GM21786 (cell line): ENCODE measurements around the gene CPA2.
"Not testable (repeated sequence)": the region's sequence is repeated elsewhere in the genome, so short reads cannot be mapped to it uniquely, and the experiment has no call there.

Experiments
- ATAC-seq: cut with Tn5 transposase; IDR thresholded peaks from one replicate; pipeline ENCODE4 v1.9.1; 2021; ENCODE audit not compliant: unreplicated experiment

The CPA2 gene

GRCh38 chr7:130304878-130305277 is 38.2 kb downstream of the CPA2 start:
- no peak for ATAC-seq

DNA sequence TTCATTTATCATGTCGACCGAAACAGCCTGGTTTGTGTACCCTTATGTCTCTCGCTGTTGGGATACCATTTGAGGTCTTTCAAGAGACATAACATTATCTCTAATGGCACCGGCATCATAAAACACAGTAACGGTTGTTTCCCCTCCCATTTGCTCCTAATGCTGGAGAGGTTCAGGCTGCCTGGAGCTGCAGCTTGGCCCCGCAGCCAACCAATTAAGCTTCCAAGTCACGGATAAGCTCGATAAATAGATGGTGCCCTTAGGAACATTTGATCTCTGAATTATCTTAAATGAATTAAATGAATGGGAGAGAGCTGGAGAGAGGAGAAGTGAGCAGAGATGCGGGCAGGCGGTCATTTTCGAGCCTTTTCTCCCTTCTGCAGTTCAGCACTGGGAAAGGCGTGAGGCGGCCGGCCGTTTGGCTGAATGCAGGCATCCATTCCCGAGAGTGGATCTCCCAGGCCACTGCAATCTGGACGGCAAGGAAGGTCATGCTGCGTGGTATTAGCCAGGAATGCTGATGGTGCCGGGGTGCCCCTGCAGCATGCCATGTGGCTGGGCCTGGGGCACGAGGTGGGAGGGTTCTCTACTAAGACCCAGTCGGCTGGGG is 38.9 kb downstream of the CPA2 start:
- ATAC-seq = no peak

DNA sequence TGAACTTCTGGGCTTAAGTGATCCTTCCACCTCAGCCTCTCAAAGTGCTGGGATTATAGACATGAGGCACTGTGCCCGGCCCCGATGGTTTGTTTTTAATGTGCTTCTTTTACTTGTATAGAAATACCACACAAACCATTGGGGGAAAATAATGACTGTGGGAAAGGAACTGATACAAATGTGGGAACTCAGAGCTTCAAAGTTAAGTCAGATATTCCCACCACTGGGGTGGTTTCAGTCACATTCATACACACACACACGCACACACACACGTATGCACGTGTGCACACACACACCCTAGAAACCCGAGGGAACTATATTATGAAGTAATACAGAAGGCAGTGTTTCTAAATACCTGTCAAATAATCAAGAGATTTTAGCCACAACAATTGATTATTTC is 43.3 kb downstream of the CPA2 start:
- no peak for ATAC-seq

DNA sequence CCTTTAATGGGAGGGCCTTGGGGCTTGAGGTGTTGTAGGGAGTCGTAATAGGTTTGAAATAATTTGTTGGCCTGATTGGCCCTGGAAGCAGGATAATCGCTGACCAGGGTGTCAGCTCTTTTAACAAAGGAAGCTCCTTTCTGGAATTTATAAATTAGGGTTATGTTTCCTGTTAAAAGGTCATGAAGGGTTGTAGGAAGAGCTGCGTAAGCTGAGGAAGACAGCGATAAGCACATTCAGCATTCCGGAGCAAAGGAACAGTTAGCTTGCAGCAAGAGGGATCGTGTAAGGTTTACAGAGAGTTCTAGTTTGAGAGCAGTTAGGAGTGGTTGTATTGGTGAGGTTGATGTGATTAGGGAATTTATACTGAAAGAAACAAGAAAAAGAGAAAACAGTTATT is 47.6 kb downstream of the CPA2 start:
- ATAC-seq = no peak

- ATAC-seq = no peak
Measured at GRCh38 chr7:130319541-130319940, 52.9 kb downstream of the CPA2 start.

GRCh38 chr7:130321542-130322229 is 55.0 kb downstream of the CPA2 start:
- not testable (repeated sequence) for ATAC-seq

GRCh38 chr7:130322615-130323014 is 56.0 kb downstream of the CPA2 start:
- ATAC-seq = no peak

DNA sequence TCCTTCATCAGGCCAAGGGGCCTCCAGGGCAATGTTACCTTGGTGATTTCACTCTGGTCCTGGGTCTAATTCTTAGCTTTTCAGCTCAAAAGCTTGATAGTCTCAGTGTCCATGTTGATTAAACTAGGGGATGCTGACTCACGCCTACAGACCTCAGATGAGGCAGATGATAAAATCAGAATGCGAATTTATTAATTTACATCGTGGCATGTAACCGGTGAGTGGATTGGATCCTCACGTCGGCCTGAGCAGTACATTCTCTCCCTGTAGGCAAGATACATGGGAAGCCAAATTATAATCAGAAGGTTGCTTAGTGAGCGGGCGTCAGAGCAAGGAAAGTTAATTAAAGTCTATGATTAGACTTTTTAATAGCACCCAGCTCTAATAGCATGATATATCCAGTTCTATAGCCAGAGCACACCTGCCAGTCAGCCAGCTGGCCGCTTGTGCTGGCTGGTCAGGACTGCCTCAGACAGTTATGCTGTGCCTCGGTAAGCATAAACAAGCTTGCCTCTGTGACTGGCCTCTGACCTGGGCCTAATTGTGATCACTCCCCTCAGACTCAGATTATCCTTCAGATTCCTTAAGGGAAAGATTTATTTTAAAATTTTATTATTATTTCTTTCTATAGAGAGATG is 57.8 kb downstream of the CPA2 start:
- ATAC-seq = no peak

DNA sequence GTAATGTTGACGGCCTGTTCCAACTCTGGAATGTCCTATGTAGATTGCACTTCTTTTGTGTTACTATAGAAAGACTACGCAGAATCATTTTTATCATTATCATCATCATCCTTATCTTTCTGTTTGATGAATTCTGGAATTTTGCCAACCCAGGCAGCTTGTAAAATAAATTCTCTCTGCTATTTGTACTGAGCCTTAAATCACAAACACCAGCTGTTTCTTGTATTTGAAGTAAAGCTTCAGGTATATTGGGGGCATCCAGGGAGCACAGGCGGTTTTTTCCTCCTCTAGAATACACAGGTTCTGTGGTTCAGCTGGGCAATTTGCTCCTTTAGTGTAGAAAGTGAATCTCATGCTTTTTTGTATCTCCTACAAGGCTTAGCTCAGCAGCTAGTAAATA is 63.0 kb downstream of the CPA2 start:
- no peak for ATAC-seq

GRCh38 chr7:130332259-130333053 is 65.8 kb downstream of the CPA2 start:
- no peak for ATAC-seq

DNA sequence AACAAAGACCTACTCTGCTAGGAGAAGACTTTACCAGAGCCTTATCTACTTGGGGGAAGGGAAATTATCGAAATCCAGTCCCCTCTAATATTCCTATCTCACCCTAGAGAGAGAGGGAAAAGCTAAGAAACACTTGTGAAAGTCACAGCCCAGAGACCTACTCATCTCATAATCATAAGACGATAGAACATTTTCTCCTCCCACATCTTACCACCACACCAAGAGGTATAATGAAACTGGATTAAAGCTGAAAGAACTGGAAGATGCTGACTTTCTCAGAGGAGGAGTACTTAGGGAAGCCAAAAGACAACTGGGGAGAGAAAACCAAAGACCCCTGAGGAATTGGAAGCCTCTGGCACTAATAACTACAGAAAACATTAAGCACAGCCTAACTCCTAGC is 67.2 kb downstream of the CPA2 start:
- no peak for ATAC-seq

DNA sequence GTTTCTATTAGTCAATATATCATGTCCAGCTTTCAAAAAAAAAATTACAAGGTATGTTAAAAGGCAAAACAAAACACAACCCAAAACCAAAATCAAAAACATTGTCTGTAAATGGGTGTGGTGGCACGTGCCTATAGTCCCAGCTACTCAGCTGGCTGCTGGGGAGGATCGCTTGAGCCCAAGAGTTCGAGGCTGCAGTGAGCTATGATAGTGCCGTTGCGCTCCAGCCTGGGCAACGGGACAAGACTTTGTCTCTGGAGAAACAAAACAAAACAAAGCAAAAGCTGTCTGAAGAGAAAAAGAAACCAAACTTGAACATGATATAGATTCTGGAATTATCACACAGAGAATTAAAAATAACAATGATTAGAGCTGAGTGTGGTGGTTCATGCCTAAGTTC is 67.6 kb downstream of the CPA2 start:
- no peak for ATAC-seq

- ATAC-seq = no peak
Measured at GRCh38 chr7:130337410-130337971, 70.8 kb downstream of the CPA2 start.

GRCh38 chr7:130338233-130338632 is 71.6 kb downstream of the CPA2 start:
- ATAC-seq = no peak
